Adrenal gland (tissue), 12 donors: ENCODE measurements around the gene CLUH. TPM values are rescaled to one million over a fixed set of nuclear protein-coding genes. Genes with fewer than 3 reads are reported as not detected.

Experiments used
- DNase-seq, 7 donors: peaks; one replicate each; pipeline ENCODE4 v3.0.0-alpha.2; 2019 to 2020
- H3K27ac ChIP-seq, 5 donors: fragments of 200-600 bp; sonication (generic) in 4 of 5; 1 replicate in 3 of 5; 2 replicates in 2 of 5; pipeline versions ENCODE4 v1.5.1 to v1.8.0; 2016 to 2020; ENCODE audit warnings: mild to moderate bottlenecking in 1 of 5
- H3K27me3 ChIP-seq: fragments of 200-600 bp; 2 replicates; pipeline ENCODE4 v1.8.0; 2021
- H3K36me3 ChIP-seq, 2 donors: fragments of 200-600 bp; replicated peaks in 1 of 2; 1 replicate in 1 of 2; 2 replicates in 1 of 2; pipeline versions ENCODE4 v1.5.1 to v1.8.0; 2018 to 2022
- H3K4me1 ChIP-seq, 2 donors: fragments of 200-600 bp; replicated peaks in 1 of 2; 1 replicate in 1 of 2; 2 replicates in 1 of 2; pipeline versions ENCODE4 v1.5.1 to v1.8.0; 2018 to 2021
- H3K4me3 ChIP-seq, 4 donors: fragments of 200-600 bp; sonication (generic) in 3 of 4; one replicate each; pipeline ENCODE4 v1.5.1; 2016 to 2018
- H3K9me3 ChIP-seq, 3 donors: fragments of 200-600 bp; sonication (generic) in 1 of 3; replicated peaks in 1 of 3; 1 replicate in 2 of 3; 2 replicates in 1 of 3; pipeline versions ENCODE4 v1.5.1 to v1.8.0; 2016 to 2021
- CTCF ChIP-seq, 6 experiments: fragments of 450-650 bp in 4 of 6; fragments of 200-600 bp in 2 of 6; sonication (generic) in 1 of 6; IDR thresholded peaks; 1 replicate in 5 of 6; 2 replicates in 1 of 6; pipeline versions ENCODE4 v1.5.1 to v1.8.0; 2016 to 2021; ENCODE audit warnings: antibody characterized with exemption in 6 of 6, mild to moderate bottlenecking in 2 of 6, moderate library complexity in 1 of 6
- POLR2A ChIP-seq, 2 donors: fragments of 450-650 bp; IDR thresholded peaks; one replicate each; pipeline ENCODE4 v1.6.1; 2017; ENCODE audit warnings: antibody characterized with exemption in 2 of 2, mild to moderate bottlenecking in 2 of 2, moderate library complexity in 1 of 2
- WGBS, 4 donors: extraction: QIAGEN DNeasy Blood & Tissue Kit in 2 of 4; methylation state at CpG; one replicate each; pipeline versions ENCODE4 v1.1.5 to v1.1.7; 2013 to 2017; 5-methylcytosine and 5-hydroxymethylcytosine counted together
- intact Hi-C, 2 donors: fragments of 100-400 bp; cut with DNase I; formaldehyde crosslinking; loops; one replicate each; pipeline versions ENCODE4 v1.14.1 to v1.15.0; 2022 to 2023
- polyA plus RNA-seq, 3 donors: library from polyadenylated mRNA; stranded (reverse); fragments of 200-250 nt in 2 of 3; fragments of 350-450 nt in 1 of 3; fragmentation: Illumina TruSeq in 1 of 3; extraction: RNeasy Lipid Tissue Mini Kit (QIAGEN cat#74804) in 1 of 3; gene quantifications; one replicate each; pipeline ENCODE4 v1.2.3, GENCODE V29; 2013 to 2014
- total RNA-seq, 9 donors: library from RNA; depleted of rRNA in 4 of 9; stranded (reverse); fragments of >200 nt in 4 of 9; fragments of 120-200 nt in 1 of 9; fragmentation: NEBNext Ultra II Directional in 1 of 9; extraction: Animal tissue kit (Norgen Biotek cat#: 25700) in 1 of 9; gene quantifications; one replicate each; pipeline versions ENCODE4 v1.1.0 to v1.2.4, GENCODE V29; 2013 to 2023
- donor health status: healthy with polysubstance abuse.
- donor health status: Bipolar disorder and iron deficiency.
- donor health status: DM: yes; HTN: yes; CAD: no.
- donor health status: DM: no; HTN: no; CAD: no.
- donor health status: DM: no; HTN: no; CAD: no.
- donor health status: DM: yes; HTN: yes; CAD: no.

Gene CLUH
- total and polyA plus RNA-seq, 12 donors, result 28.0 to 191 (median 121) TPM

- Histone ChIP-seq H3K9me3 (no peaks in the 10 kb centered on the region), H3K27me3 (peaks cover 28% of the 10 kb centered on the region), H3K27ac (no peak overlapping the region), H3K4me1 (peaks cover 0 to 9% of the 10 kb centered on the region in 2 donors), H3K36me3 (no peaks in the 10 kb centered on the region), H3K4me3 (no peak overlapping the region)
- TF ChIP-seq POLR2A (IDR thresholded peaks at IDR 0.05), result no peak
- no peak for TF ChIP-seq CTCF (IDR thresholded peaks at IDR 0.05)
- no peak for DNase-seq
- intact Hi-C loops, result no loop called here
- 74 to 90% (median 88%) methylated on average over 2 of the region's 2 CpGs for WGBS, 4 donors
These were observed 39.9 kb upstream of the CLUH start for GRCh38 chr17:2751491-2751890.

- intact Hi-C loops, result no loop called here
- H3K27ac ChIP-seq, result no peak overlapping the region
- no peak for DNase-seq
- TF ChIP-seq POLR2A (IDR thresholded peaks at IDR 0.05), result no peak
- TF ChIP-seq CTCF (IDR thresholded peaks at IDR 0.05), result no peak
- H3K9me3 ChIP-seq, result no peaks in the 10 kb centered on the region
- WGBS, 4 donors, result 54 to 86% (median 80%) methylated on average over 1 to 2 of the region's 2 CpGs
- peaks cover 20% of the 10 kb centered on the region for H3K27me3 ChIP-seq
- H3K4me1 ChIP-seq, result peaks cover 0 to 9% of the 10 kb centered on the region in 2 donors
- no peaks in the 10 kb centered on the region for H3K36me3 ChIP-seq
- no peak overlapping the region for H3K4me3 ChIP-seq
These were observed 39.2 kb upstream of the CLUH start for GRCh38 chr17:2750721-2751120.

- H3K4me1 ChIP-seq, result peaks cover 0 to 9% of the 10 kb centered on the region in 2 donors
- WGBS, 4 donors, result 0 to 4% (median 2%) methylated on average over 3 to 35 of the region's 35 CpGs
- peaks cover 22% of the 10 kb centered on the region for H3K27me3 ChIP-seq
- no peaks in the 10 kb centered on the region for H3K36me3 ChIP-seq
- H3K27ac ChIP-seq, result peak overlapping the region in 1 of 5 donors; percentile 47
- no peaks in the 10 kb centered on the region for H3K9me3 ChIP-seq
- peak overlapping the region in 1 of 4 donors; percentile 41 for H3K4me3 ChIP-seq
- intact Hi-C loops, result no loop called here
- no peak for TF ChIP-seq POLR2A (IDR thresholded peaks at IDR 0.05)
- no peak for TF ChIP-seq CTCF (IDR thresholded peaks at IDR 0.05)
- peak; percentile 61 to 78 (median 74) for DNase-seq
These were observed 38.2 kb upstream of the CLUH start for GRCh38 chr17:2749784-2750181.

GRCh38 chr17:2749058-2749783, 37.7 kb upstream of the CLUH start, which contains the start of gene CCDC92B:
CCDC92B (minus strand) TSS chr17:2749652; CDS start chr17:2735145, 14,507 bp downstream.
- no peak for DNase-seq
- TF ChIP-seq CTCF (IDR thresholded peaks at IDR 0.05), result no peak
- TF ChIP-seq POLR2A (IDR thresholded peaks at IDR 0.05), result no peak
- H3K4me1 ChIP-seq, result peaks cover 0 to 9% of the 10 kb centered on the region in 2 donors
- peak within 1 kb of the TSS in 1 of 5 donors; percentile 47 for H3K27ac ChIP-seq
- H3K36me3 ChIP-seq, result no peaks in the 10 kb centered on the region
- H3K4me3 ChIP-seq, result peak within 1 kb of the TSS in 1 of 4 donors; percentile 41
- 3 to 12% (median 6%) methylated on average over 15 to 70 of the region's 76 CpGs for WGBS, 4 donors
- no peaks in the 10 kb centered on the region for H3K9me3 ChIP-seq
- peaks cover 25% of the 10 kb centered on the region for H3K27me3 ChIP-seq
- intact Hi-C loops, result no loop called here
